HG02943 (cell line): ENCODE measurements around the gene NFKBIZ.

Experiments used
- ATAC-seq: cut with Tn5 transposase; IDR thresholded peaks from one replicate; pipeline ENCODE4 v1.9.1; 2021; ENCODE audit warnings: mild to moderate bottlenecking, low read depth, moderate library complexity; ENCODE audit not compliant: unreplicated experiment

The NFKBIZ gene

GRCh38 chr3:101848754-101849713 lies at the start of gene NFKBIZ:
NFKBIZ (plus strand) TSS chr3:101849514; CDS start chr3:101849629, 115 bp downstream.
- ATAC-seq: peak; percentile 71

DNA sequence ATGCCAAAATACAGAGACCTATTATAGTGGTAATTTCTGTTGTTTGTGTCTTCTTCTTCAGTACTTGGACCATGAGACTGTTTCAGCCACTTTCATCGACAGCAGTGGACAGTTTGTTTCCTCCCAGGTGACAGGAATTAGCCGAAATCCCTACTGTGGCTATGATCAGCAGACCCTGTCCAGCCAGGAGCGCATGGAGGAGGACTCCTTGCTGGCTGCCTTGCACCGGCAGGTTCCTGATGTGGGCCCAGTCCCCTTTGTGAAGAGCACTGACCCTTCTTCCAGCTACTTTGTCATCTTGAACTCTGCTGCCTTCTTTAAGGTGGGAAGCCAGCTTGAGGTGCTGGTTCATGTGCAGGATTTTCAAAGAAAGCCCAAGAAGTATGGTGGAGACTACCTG lies 48.1 kb upstream of the NFKBIZ start:
- ATAC-seq: no peak

- no peak for ATAC-seq
Observed at GRCh38 chr3:101802179-101802578, 47.1 kb upstream of the NFKBIZ start.

DNA sequence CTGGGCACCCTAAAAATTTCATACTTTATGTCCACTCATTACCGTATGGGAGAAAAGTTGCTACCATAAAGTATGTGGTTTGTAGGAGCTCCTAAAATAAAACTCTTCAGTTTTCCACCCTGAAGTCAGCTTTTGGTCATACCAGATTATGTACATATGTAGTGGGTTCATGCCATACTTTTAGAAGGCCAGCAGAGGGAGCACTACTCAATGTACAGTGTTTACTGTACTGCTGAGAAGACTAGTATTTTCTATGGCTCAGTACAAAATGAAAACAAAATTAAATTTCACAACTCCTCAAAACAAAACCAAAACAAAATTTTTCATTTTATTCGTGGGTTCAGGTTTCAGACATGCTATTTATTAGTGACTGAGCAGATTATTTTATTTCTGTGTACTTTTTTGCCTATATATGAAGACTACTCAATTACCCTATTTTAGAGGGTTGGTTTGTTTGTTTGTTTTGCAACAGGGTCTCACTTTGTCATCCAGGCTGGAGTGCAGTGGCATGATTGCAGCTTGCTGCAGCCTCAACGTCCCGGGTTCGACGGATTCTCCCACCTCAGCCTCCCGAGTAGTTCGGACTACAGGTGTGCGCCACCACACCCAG lies 46.0 kb upstream of the NFKBIZ start:
- ATAC-seq: peak; percentile 97

- ATAC-seq: no peak
Observed at GRCh38 chr3:101803939-101804338, 45.4 kb upstream of the NFKBIZ start.

DNA sequence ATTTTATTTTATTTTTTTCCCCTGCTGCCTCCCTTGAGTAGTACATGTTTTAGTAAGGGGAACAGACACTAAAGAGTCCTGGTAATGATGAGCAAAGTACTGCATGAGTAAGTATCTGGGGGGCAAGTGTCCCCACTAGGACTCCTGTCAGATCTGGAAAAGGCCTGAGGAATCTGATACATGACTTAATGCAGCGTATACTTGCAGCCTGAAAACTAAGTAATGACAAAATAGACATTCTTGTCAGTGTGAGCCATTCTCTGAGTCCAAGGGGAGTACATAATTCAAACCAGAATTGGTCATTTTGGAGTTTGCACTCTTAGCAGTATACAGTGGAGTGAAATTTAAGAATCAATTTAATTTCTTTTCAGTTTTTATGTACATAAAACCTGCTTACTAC lies 42.8 kb upstream of the NFKBIZ start:
- no peak for ATAC-seq

DNA sequence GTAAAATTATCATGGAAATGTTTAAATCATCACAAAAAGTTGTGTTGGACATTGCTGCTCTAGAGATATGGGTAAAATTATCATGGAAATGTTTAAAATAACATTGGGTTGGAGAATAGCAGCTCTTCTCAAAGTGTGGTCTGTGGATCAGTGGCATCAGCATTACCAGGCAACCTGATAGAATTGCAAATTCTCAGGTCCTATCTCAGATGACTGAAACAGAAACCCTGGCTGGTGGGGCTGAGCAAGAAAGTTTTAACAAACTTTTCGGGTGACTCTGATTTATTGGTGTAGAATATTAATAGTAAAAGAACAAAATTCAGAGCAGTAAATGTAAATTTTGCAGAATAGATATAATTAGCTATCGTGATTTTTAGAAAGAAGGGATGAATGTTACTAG lies 41.4 kb upstream of the NFKBIZ start:
- ATAC-seq: no peak

DNA sequence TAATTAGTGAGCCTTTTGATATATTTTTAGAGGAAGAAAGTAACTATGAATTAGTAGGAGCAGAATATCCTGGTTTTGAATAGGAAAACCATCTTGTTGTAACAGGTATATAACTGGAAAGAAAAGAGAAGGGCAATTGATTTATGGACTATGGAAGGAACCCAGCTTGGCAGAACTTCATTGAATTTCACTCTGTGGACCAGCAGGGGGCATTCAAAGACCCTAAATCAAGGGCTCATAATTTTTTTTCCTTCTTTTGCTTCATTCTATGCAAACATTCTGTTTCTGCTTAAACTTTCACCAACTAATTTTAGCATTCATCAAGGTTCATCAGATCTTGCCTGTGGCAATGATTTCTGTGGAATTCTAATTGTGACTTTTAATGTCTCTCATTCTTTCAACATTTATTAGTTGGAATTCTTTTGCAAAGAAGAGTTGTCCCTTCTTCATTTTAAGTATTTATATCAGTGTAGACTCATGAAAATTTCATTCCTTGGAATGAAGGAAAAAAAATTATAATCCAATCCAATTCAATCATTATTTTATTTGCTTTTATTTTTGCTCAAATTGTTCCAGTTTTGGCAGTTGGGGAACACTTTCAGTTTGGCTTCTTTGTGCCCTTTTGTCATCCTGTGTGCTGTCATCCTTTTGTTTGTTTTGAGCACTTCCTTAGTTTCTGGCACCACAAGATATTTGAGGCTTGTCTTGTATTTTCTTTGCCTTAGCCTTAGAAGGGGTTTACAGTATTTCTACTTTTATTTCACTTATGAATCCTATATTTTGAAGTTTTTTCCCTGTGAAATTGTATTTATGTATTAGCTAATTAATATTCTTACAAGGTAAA lies 39.9 kb upstream of the NFKBIZ start:
- ATAC-seq: no peak

DNA sequence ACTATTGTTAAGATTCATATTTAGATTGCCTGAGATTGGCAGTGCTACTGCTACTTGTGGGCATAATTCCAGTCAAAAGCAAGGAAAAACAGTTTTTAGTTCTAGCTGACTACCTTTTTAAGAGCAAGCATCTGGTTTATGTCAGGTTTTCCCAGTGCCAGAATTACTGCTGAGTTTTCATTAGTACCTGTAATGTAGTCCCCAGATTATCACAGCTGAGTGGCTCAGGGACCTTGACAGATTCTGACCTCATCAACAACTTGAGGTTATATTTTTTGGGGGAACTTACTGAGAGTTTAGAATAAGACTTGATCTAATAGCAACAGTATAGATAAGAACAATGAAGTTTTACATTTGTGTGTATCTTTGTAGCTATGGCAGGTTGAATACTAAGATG lies 39.3 kb upstream of the NFKBIZ start:
- ATAC-seq: no peak

GRCh38 chr3:101811875-101812274 lies 37.4 kb upstream of the NFKBIZ start:
- no peak for ATAC-seq

DNA sequence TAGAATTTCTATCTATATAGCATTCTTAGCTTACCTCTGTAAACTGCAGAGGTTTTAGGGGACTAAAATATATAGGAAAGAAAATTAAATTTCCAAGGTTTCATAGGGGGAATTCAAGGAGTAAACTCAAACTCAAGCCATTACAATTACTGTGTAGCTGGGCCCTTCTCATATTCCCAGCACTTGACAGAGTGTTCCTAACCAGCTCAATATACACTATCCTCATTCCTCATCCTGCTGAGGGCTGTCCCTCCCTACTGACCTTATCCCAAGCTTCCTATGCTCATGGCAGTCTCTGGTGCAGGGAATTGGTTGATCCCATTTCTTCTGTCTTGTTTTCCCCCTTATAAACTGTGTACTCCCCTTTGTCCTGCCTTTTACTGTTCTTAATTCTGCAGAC lies 36.4 kb upstream of the NFKBIZ start:
- no peak for ATAC-seq

DNA sequence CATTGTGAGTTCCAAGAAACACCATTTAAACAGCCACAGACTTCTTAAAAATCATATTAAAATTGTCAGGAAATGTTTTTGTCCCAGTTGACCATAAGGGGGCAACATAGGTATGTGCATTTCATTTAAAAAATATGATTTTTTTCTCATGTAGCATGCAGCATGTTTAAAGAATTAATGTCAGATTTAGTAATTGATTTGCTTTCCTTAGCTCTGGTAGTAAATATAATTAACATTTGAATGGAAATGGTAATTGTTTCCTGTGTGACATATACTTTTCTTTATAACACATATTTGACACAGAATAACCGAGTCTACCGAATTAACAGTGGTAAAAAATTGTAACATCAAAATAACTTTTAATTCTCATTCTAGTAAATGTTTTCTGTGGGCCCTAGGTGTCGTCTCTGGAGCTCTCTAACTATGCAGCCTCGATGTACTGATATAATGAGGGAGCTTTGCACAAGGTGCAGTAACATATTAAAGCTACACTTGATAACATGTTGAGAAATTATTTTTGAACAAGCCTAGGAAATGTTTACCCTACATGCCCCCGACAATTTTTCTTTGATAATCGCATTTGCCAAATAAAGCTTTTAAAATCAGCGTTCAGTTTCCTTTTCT lies 35.4 kb upstream of the NFKBIZ start:
- ATAC-seq: no peak

DNA sequence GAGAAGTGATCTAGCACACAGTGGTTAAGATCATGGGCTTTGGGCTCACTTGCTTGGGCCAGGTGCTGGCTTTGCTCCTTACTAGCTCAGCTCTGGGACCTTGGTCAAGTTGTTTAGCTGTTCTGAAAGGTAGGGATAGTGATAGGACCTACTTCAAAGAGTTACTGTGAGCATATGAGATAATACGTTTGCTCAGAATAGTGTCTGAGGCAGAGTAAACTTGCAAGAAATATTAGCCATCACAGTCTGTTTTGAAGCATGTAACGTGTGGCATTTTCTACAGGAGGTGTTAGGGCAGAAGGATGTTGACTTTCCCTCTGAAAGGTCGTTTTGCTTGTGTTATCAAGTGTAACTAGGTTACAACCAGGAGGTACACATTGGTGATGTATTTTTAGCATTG lies 34.5 kb upstream of the NFKBIZ start:
- ATAC-seq: no peak

DNA sequence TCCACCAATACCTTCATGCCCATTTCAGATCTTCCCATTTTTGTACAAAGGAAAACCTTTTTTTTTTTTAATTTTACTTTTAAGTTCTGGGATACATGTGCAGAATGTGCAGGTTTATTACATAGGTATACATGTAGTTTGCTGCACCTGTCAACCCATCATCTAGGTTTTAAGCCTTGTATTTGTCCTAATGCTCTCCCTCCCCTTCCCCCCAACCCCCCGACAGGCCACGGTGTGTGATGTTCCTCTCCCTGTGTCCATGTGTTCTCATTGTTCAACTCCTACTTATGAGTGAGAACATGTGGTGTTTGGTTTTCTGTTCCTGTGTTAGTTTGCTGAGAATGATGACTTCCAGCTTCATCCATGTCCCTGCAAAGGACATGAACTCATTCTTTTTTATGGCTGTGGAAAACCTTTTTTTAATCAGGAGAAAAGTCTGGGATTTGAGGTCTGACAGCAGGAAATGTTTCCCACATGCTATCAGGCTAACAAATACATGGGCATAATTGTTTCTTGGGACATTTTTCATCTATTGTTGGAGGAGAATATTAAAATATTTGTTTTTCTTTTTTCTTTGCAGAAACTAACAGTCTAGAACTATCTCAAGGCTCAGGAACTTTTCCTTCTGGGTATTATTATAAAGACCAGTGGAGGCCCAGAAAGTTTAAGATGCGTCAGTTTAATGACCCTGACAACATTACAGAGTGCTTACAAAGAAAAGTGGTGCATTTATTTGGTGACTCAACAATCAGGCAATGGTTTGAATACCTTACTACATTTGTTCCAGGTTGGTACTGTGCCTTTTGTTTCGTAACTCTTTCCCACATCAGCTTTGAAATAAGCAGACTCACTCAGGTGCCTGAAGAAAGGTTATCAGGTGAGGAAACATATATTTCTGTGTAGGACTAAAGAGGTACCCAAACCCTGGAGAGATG lies 32.8 kb upstream of the NFKBIZ start:
- no peak for ATAC-seq

DNA sequence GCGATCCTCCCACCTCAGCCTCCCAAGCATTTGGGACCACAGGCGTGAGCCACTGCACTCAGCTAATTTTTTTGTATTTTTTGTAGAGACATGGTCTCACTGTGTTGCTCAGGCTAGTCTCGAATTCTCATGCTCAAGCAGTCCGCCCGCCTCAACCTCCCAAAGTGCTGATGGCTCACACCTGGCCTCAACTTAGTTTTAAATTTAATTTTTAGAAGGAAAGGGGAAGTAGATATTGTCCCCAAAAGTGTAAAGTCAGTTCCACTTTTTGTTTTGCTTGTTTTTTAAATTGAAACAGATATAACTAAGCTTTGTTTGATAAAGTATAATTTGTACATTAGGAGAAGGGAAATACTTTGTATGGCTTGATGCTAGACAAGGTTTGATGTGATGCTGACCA lies 31.3 kb upstream of the NFKBIZ start:
- ATAC-seq: no peak

- no peak for ATAC-seq
Observed at GRCh38 chr3:101819649-101820206, 29.6 kb upstream of the NFKBIZ start.

DNA sequence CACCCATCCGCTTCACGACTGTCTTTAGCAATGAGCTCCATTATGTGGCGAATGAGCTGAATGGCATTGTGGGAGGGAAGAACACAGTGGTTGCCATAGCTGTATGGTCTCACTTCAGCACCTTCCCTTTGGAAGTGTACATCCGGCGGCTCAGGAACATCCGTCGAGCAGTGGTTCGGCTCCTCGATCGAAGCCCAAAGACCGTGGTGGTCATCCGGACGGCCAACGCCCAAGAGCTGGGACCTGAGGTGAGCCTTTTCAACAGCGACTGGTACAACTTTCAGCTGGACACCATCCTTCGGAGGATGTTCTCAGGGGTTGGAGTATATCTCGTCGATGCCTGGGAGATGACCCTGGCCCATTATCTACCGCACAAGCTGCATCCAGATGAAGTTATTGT lies 27.8 kb upstream of the NFKBIZ start:
- no peak for ATAC-seq

- no peak for ATAC-seq
Observed at GRCh38 chr3:101823525-101823924, 25.8 kb upstream of the NFKBIZ start.

GRCh38 chr3:101824702-101825101 lies 24.6 kb upstream of the NFKBIZ start:
- ATAC-seq: no peak
